Measurements from ENCODE around the gene PDE10A. TPM values are rescaled to one million over a fixed set of nuclear protein-coding genes. Genes with fewer than 3 reads are reported as not detected.
"Not testable (repeated sequence)": the region's sequence is repeated elsewhere in the genome, so short reads cannot be mapped to it uniquely, and the experiment has no call there.

Gene PDE10A
- total RNA-seq, 1 experiment from 2014 or later, result not detected

DNA sequence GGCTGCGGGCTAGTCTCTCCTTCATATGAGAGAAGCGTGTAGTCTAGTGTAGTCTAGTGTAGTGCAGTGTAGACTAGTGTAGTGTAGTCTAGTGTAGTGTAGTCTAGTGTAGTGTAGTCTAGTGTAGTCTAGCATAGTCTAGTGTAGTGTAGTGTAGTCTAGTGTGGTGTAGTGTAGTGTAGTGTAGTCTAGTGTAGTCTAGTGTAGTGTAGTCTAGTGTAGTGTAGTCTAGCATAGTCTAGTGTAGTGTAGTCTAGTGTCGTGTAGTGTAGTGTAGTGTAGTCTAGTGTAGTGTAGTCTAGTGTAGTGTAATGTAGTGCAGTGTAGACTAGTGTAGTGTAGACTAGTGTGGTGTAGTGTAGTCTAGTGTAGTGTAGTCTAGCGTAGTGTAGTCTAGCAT, 44.1 kb downstream of the PDE10A start:
- not testable (repeated sequence) for H3K79me2 ChIP-seq (ENCODE audit: low read length); H3K9me2 ChIP-seq (replicated peaks; ENCODE audit: insufficient read depth, low read length); H3K27me3 ChIP-seq (ENCODE audit: low read length); H2AFZ ChIP-seq (ENCODE audit: low read length); H3K36me3 ChIP-seq (ENCODE audit: insufficient read depth, low read length); H3K9me3 ChIP-seq (ENCODE audit: low read length); H3K4me2 ChIP-seq (ENCODE audit: low read depth, low read length, poor library complexity, severe bottlenecking); H3K4me3 ChIP-seq (ENCODE audit: low read length); H3K27ac ChIP-seq (ENCODE audit: low read length); H3K9ac ChIP-seq (ENCODE audit: low read length); DNase-seq; H3K4me1 ChIP-seq (ENCODE audit: low read length); H4K20me1 ChIP-seq (ENCODE audit: insufficient read depth, low read depth, low read length)

DNA sequence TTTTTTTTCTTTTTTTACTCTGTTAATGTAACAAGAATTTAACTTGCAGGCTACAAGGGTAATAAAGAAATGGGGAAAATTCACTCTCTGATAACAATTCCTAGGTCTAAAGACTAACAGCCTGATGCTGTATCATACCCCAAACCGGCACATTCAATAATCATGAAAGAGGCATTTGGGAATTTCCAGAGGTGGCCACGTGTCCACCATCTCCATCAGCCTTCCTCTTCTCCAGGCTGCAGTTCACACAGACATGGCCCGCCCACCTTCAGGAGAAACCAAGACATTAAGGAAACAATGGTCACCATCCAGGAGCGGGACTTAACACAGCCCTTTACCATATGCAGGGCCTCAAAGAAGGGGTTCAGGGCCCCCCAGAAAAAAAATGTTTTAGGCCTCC, 44.8 kb downstream of the PDE10A start:
- Histone ChIP-seq H3K4me3 (ENCODE audit: low read length) (no peak overlapping the region), H3K4me2 (ENCODE audit: low read depth, low read length, poor library complexity, severe bottlenecking) (no peak overlapping the region), H3K79me2 (ENCODE audit: low read length) (no peaks in the 10 kb centered on the region), H3K4me1 (ENCODE audit: low read length) (no peaks in the 10 kb centered on the region), H3K27ac (ENCODE audit: low read length) (no peak overlapping the region), H3K9me3 (ENCODE audit: low read length) (peaks cover 7% of the 10 kb centered on the region), H3K9me2 (replicated peaks; ENCODE audit: insufficient read depth, low read length) (no peaks in the 10 kb centered on the region), H2AFZ (ENCODE audit: low read length) (no peak overlapping the region), H3K27me3 (ENCODE audit: low read length) (no peaks in the 10 kb centered on the region), H3K9ac (ENCODE audit: low read length) (no peak overlapping the region), H3K36me3 (ENCODE audit: insufficient read depth, low read length) (no peaks in the 10 kb centered on the region), H4K20me1 (ENCODE audit: insufficient read depth, low read depth, low read length) (no peaks in the 10 kb centered on the region)
- DNase-seq, result no peak

DNA sequence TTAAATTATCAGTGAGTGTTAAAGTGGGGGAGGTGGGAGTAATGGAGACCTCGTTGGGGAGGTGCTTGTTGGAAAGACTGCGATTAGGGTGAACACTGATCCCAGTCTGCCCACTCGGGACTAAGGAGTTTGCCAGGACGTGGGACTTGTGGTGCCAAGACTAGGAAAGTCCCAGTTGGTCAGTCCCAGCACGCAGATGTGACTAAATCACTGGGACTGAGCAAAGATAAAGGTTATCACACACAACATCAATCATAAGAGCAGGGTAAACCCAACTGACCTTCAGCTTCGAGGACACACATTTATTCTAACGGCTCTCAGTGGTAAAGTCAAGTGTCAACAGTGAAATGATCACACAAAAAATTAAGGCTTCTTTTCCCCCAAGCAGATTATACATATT, 45.5 kb downstream of the PDE10A start:
- no peak overlapping the region for H3K27ac ChIP-seq (ENCODE audit: low read length)
- no peaks in the 10 kb centered on the region for H3K4me1 ChIP-seq (ENCODE audit: low read length)
- no peak overlapping the region for H3K4me3 ChIP-seq (ENCODE audit: low read length)
- H3K79me2 ChIP-seq (ENCODE audit: low read length), result no peaks in the 10 kb centered on the region
- no peaks in the 10 kb centered on the region for H3K27me3 ChIP-seq (ENCODE audit: low read length)
- H3K9me2 ChIP-seq (replicated peaks; ENCODE audit: insufficient read depth, low read length), result no peaks in the 10 kb centered on the region
- H2AFZ ChIP-seq (ENCODE audit: low read length), result no peak overlapping the region
- no peaks in the 10 kb centered on the region for H4K20me1 ChIP-seq (ENCODE audit: insufficient read depth, low read depth, low read length)
- H3K4me2 ChIP-seq (ENCODE audit: low read depth, low read length, poor library complexity, severe bottlenecking), result no peak overlapping the region
- H3K36me3 ChIP-seq (ENCODE audit: insufficient read depth, low read length), result no peaks in the 10 kb centered on the region
- H3K9ac ChIP-seq (ENCODE audit: low read length), result no peak overlapping the region
- peaks cover 7% of the 10 kb centered on the region for H3K9me3 ChIP-seq (ENCODE audit: low read length)
- no peak for DNase-seq

DNA sequence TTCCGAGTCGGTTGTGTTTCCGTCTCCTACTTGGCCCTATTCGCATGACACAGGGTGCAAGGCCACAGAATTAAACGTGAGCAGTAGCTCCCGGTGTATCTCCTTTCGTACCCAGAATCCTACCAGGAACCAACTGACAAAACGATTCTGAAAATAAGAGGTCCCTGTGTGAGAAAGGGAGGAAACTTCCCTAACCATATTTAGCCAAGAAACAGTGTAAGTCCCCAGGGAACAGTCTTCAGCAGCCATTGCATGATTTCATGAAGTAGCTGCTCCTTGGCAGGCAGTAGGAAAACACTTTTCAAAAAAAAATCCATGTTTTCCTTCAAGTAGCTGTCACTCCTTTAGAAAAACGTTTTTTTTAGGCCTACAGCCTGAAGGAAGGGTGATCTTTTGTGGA, 46.9 kb downstream of the PDE10A start:
- H3K9me3 ChIP-seq (ENCODE audit: low read length), result peaks cover 7% of the 10 kb centered on the region
- no peaks in the 10 kb centered on the region for H3K36me3 ChIP-seq (ENCODE audit: insufficient read depth, low read length)
- H3K4me1 ChIP-seq (ENCODE audit: low read length), result no peaks in the 10 kb centered on the region
- H3K9ac ChIP-seq (ENCODE audit: low read length), result no peak overlapping the region
- H3K4me2 ChIP-seq (ENCODE audit: low read depth, low read length, poor library complexity, severe bottlenecking), result no peak overlapping the region
- H2AFZ ChIP-seq (ENCODE audit: low read length), result no peak overlapping the region
- H4K20me1 ChIP-seq (ENCODE audit: insufficient read depth, low read depth, low read length), result no peaks in the 10 kb centered on the region
- H3K27me3 ChIP-seq (ENCODE audit: low read length), result no peaks in the 10 kb centered on the region
- H3K27ac ChIP-seq (ENCODE audit: low read length), result no peak overlapping the region
- H3K79me2 ChIP-seq (ENCODE audit: low read length), result no peaks in the 10 kb centered on the region
- no peak overlapping the region for H3K4me3 ChIP-seq (ENCODE audit: low read length)
- no peaks in the 10 kb centered on the region for H3K9me2 ChIP-seq (replicated peaks; ENCODE audit: insufficient read depth, low read length)
- DNase-seq, result no peak

DNA sequence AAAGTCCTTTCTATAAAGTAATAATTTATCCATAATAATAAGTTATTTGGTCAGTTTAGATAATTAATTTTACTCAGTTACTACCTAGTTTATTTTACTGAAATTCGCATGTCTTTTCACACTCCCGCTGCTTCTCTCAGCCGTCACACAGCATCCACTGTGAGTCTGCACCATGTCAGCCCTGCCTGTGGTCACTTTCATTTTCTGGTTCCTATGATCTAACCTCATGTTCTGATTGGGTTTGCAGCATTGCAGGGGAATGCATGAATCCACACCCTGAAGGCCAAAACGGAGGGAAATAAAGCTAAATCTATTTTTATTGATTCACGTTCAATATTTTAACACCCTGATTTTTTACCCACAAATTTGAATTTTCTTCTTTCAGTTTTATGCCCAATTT, 47.4 kb downstream of the PDE10A start:
- DNase-seq, result no peak
- no peaks in the 10 kb centered on the region for H3K27me3 ChIP-seq (ENCODE audit: low read length)
- H4K20me1 ChIP-seq (ENCODE audit: insufficient read depth, low read depth, low read length), result no peaks in the 10 kb centered on the region
- H3K36me3 ChIP-seq (ENCODE audit: insufficient read depth, low read length), result no peaks in the 10 kb centered on the region
- H3K79me2 ChIP-seq (ENCODE audit: low read length), result no peaks in the 10 kb centered on the region
- H3K9me3 ChIP-seq (ENCODE audit: low read length), result peaks cover 7% of the 10 kb centered on the region
- no peak overlapping the region for H3K27ac ChIP-seq (ENCODE audit: low read length)
- no peak overlapping the region for H2AFZ ChIP-seq (ENCODE audit: low read length)
- H3K4me3 ChIP-seq (ENCODE audit: low read length), result no peak overlapping the region
- no peaks in the 10 kb centered on the region for H3K4me1 ChIP-seq (ENCODE audit: low read length)
- no peak overlapping the region for H3K9ac ChIP-seq (ENCODE audit: low read length)
- H3K4me2 ChIP-seq (ENCODE audit: low read depth, low read length, poor library complexity, severe bottlenecking), result no peak overlapping the region
- no peaks in the 10 kb centered on the region for H3K9me2 ChIP-seq (replicated peaks; ENCODE audit: insufficient read depth, low read length)

DNA sequence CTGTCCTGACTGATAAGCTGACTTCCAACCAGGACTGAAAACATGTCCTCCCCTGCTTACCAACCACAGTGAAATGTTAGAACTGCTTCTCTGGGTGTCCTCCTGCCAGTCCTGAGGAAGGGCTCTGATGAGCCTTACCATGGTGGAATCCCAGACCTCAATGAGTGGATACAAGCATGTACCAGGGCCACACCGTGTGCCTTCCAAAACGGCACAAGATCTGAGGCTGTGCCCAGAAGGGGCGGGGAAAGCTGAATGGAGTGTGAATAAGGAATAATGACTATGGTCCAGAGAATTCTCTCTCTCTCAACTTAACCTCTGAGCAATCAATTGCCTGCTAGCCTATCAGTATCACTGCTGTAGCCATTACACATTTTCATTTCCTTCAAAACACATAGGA, 51.7 kb downstream of the PDE10A start:
- H3K79me2 ChIP-seq (ENCODE audit: low read length), result no peaks in the 10 kb centered on the region

DNA sequence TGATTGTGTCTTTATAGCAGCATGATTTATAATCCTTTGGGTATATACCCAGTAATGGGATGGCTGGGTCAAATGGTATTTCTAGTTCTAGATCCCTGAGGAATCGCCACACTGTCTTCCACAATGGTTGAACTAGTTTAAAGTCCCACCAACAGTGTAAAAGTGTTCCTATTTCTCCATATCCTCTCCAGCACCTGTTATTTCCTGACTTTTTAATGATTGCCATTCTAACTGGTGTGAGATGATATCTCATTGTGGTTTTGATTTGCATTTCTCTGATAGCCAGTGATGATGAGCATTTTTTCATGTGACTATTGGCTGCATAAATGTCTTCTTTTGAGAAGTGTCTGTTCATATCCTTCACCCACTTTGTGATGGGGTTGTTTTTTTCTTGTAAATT, 54.5 kb downstream of the PDE10A start:
- H3K9ac ChIP-seq (ENCODE audit: low read length); H3K36me3 ChIP-seq (ENCODE audit: insufficient read depth, low read length); H3K4me1 ChIP-seq (ENCODE audit: low read length); H3K27ac ChIP-seq (ENCODE audit: low read length); H3K27me3 ChIP-seq (ENCODE audit: low read length); DNase-seq; H3K4me2 ChIP-seq (ENCODE audit: low read depth, low read length, poor library complexity, severe bottlenecking); H3K9me2 ChIP-seq (replicated peaks; ENCODE audit: insufficient read depth, low read length); H3K4me3 ChIP-seq (ENCODE audit: low read length); H2AFZ ChIP-seq (ENCODE audit: low read length); H4K20me1 ChIP-seq (ENCODE audit: insufficient read depth, low read depth, low read length); H3K79me2 ChIP-seq (ENCODE audit: low read length); H3K9me3 ChIP-seq (ENCODE audit: low read length): not testable (repeated sequence)

More for the DNA sequence above, 51.7 kb downstream of the PDE10A start:
- DNase-seq, result no peak
- H3K4me2 ChIP-seq (ENCODE audit: low read depth, low read length, poor library complexity, severe bottlenecking), result no peak overlapping the region
- H3K27me3 ChIP-seq (ENCODE audit: low read length), result no peaks in the 10 kb centered on the region
- no peak overlapping the region for H3K27ac ChIP-seq (ENCODE audit: low read length)
- H3K36me3 ChIP-seq (ENCODE audit: insufficient read depth, low read length), result no peaks in the 10 kb centered on the region
- H3K4me3 ChIP-seq (ENCODE audit: low read length), result no peak overlapping the region
- no peaks in the 10 kb centered on the region for H3K4me1 ChIP-seq (ENCODE audit: low read length)
- no peaks in the 10 kb centered on the region for H3K9me3 ChIP-seq (ENCODE audit: low read length)
- H3K9me2 ChIP-seq (replicated peaks; ENCODE audit: insufficient read depth, low read length), result no peaks in the 10 kb centered on the region
- no peak overlapping the region for H3K9ac ChIP-seq (ENCODE audit: low read length)
- no peak overlapping the region for H2AFZ ChIP-seq (ENCODE audit: low read length)
- no peaks in the 10 kb centered on the region for H4K20me1 ChIP-seq (ENCODE audit: insufficient read depth, low read depth, low read length)

DNA sequence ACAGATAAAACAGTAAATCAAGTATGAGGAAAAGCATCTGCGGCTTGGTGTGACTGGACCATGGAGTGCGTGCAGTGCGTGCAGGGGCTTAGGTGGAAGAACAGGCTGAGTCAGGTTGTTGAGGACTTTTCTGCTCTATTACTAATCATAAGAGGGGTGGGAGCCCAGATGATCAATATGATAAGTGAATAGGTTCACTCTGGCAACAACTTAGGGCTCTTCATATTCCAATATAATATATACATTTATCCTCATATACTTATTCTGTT, 56.4 kb downstream of the PDE10A start:
- DNase-seq, result no peak
- Histone ChIP-seq H4K20me1 (ENCODE audit: insufficient read depth, low read depth, low read length) (no peaks in the 10 kb centered on the region), H3K36me3 (ENCODE audit: insufficient read depth, low read length) (no peaks in the 10 kb centered on the region), H3K4me3 (ENCODE audit: low read length) (no peak overlapping the region), H3K4me2 (ENCODE audit: low read depth, low read length, poor library complexity, severe bottlenecking) (no peak overlapping the region), H3K4me1 (ENCODE audit: low read length) (no peaks in the 10 kb centered on the region), H3K9me2 (replicated peaks; ENCODE audit: insufficient read depth, low read length) (no peaks in the 10 kb centered on the region), H3K27ac (ENCODE audit: low read length) (no peak overlapping the region), H3K27me3 (ENCODE audit: low read length) (no peaks in the 10 kb centered on the region), H2AFZ (ENCODE audit: low read length) (no peak overlapping the region), H3K79me2 (ENCODE audit: low read length) (no peaks in the 10 kb centered on the region), H3K9ac (ENCODE audit: low read length) (no peak overlapping the region), H3K9me3 (ENCODE audit: low read length) (no peaks in the 10 kb centered on the region)
